ENCODE results near the gene NPPC.

The NPPC gene

GRCh38 chr2:231930593-231931281 is 4.5 kb upstream of the NPPC start:
- Mint-ChIP-seq H3K9me3 (no peaks in the 10 kb centered on the region), H3K27me3 (peaks cover 40% of the 10 kb centered on the region), H3K4me3 (no peak overlapping the region), H3K36me3 (ENCODE audit: low read depth) (no peaks in the 10 kb centered on the region), H3K4me1 (ENCODE audit: low read depth) (peaks cover 11% of the 10 kb centered on the region), H3K27ac (no peak overlapping the region)
- intact Hi-C loops (cut with micrococcal nuclease), result no loop called here

- intact Hi-C loops (cut with micrococcal nuclease), result no loop called here
- no peaks in the 10 kb centered on the region for H3K9me3 Mint-ChIP-seq
- no peak overlapping the region for H3K4me3 Mint-ChIP-seq
- H3K27me3 Mint-ChIP-seq, result peaks cover 46% of the 10 kb centered on the region
- H3K27ac Mint-ChIP-seq, result no peak overlapping the region
- H3K36me3 Mint-ChIP-seq (ENCODE audit: low read depth), result no peaks in the 10 kb centered on the region
- peaks cover 11% of the 10 kb centered on the region for H3K4me1 Mint-ChIP-seq (ENCODE audit: low read depth)
These were observed 3.9 kb upstream of the NPPC start for GRCh38 chr2:231929961-231930592.

- H3K27ac Mint-ChIP-seq, result no peak overlapping the region
- intact Hi-C loops (cut with micrococcal nuclease), result no loop called here
- H3K4me1 Mint-ChIP-seq (ENCODE audit: low read depth), result peaks cover 11% of the 10 kb centered on the region
- no peaks in the 10 kb centered on the region for H3K9me3 Mint-ChIP-seq
- H3K27me3 Mint-ChIP-seq, result peaks cover 55% of the 10 kb centered on the region
- no peaks in the 10 kb centered on the region for H3K36me3 Mint-ChIP-seq (ENCODE audit: low read depth)
- no peak overlapping the region for H3K4me3 Mint-ChIP-seq
These were observed 2.9 kb upstream of the NPPC start for GRCh38 chr2:231928901-231929725.

GRCh38 chr2:231928481-231928880 is 2.3 kb upstream of the NPPC start:
- Mint-ChIP-seq H3K36me3 (ENCODE audit: low read depth) (no peaks in the 10 kb centered on the region), H3K4me3 (no peak overlapping the region), H3K27ac (no peak overlapping the region), H3K4me1 (ENCODE audit: low read depth) (peaks cover 11% of the 10 kb centered on the region), H3K9me3 (no peaks in the 10 kb centered on the region), H3K27me3 (peaks cover 62% of the 10 kb centered on the region)
- intact Hi-C loops (cut with micrococcal nuclease), result no loop called here

GRCh38 chr2:231927566-231927890 is 1.3 kb upstream of the NPPC start:
- intact Hi-C loops (cut with micrococcal nuclease), result no loop called here
- Mint-ChIP-seq H3K4me1 (ENCODE audit: low read depth) (peaks cover 11% of the 10 kb centered on the region), H3K27ac (no peak overlapping the region), H3K9me3 (no peaks in the 10 kb centered on the region), H3K36me3 (ENCODE audit: low read depth) (no peaks in the 10 kb centered on the region), H3K27me3 (peaks cover 67% of the 10 kb centered on the region), H3K4me3 (no peak overlapping the region)

GRCh38 chr2:231926761-231927565 is 767 bp upstream of the NPPC start:
- no peaks in the 10 kb centered on the region for H3K36me3 Mint-ChIP-seq (ENCODE audit: low read depth)
- H3K4me1 Mint-ChIP-seq (ENCODE audit: low read depth), result peaks cover 11% of the 10 kb centered on the region
- intact Hi-C loops (cut with micrococcal nuclease), result no loop called here
- no peak overlapping the region for H3K27ac Mint-ChIP-seq
- peaks cover 72% of the 10 kb centered on the region for H3K27me3 Mint-ChIP-seq
- H3K9me3 Mint-ChIP-seq, result no peaks in the 10 kb centered on the region
- H3K4me3 Mint-ChIP-seq, result no peak overlapping the region

- Mint-ChIP-seq H3K4me1 (ENCODE audit: low read depth) (peaks cover 11% of the 10 kb centered on the region), H3K27ac (no peak overlapping the region), H3K36me3 (ENCODE audit: low read depth) (no peaks in the 10 kb centered on the region), H3K4me3 (peak overlapping the region; percentile 41), H3K9me3 (no peaks in the 10 kb centered on the region), H3K27me3 (peaks cover 74% of the 10 kb centered on the region)
- intact Hi-C loops (cut with micrococcal nuclease), result loop anchor here (1.0 kb wide), 1 partner anchor 402 kb away; no protein-coding TSS in a partner anchor
These were observed 655 bp downstream of the NPPC start for GRCh38 chr2:231925303-231926179.

GRCh38 chr2:231924889-231925275 is 1.3 kb downstream of the NPPC start:
- peaks cover 80% of the 10 kb centered on the region for H3K27me3 Mint-ChIP-seq
- H3K9me3 Mint-ChIP-seq, result no peaks in the 10 kb centered on the region
- H3K4me1 Mint-ChIP-seq (ENCODE audit: low read depth), result peaks cover 11% of the 10 kb centered on the region
- no peak overlapping the region for H3K27ac Mint-ChIP-seq
- H3K4me3 Mint-ChIP-seq, result no peak overlapping the region
- H3K36me3 Mint-ChIP-seq (ENCODE audit: low read depth), result no peaks in the 10 kb centered on the region
- intact Hi-C loops (cut with micrococcal nuclease), result loop anchor here (1.0 to 5.0 kb wide), 3 partner anchors 217 to 517 kb away; no protein-coding TSS in a partner anchor

GRCh38 chr2:231923951-231924888 is 2.0 kb downstream of the NPPC start:
- Mint-ChIP-seq H3K27ac (no peak overlapping the region), H3K4me3 (no peak overlapping the region), H3K36me3 (ENCODE audit: low read depth) (no peaks in the 10 kb centered on the region), H3K4me1 (ENCODE audit: low read depth) (peaks cover 11% of the 10 kb centered on the region), H3K9me3 (no peaks in the 10 kb centered on the region), H3K27me3 (peaks cover 73% of the 10 kb centered on the region)
- intact Hi-C loops (cut with micrococcal nuclease), result loop anchor here (5.0 kb wide), 2 partner anchors 218 to 518 kb away; no protein-coding TSS in a partner anchor

- Mint-ChIP-seq H3K4me3 (no peak overlapping the region), H3K27ac (no peak overlapping the region), H3K4me1 (ENCODE audit: low read depth) (peaks cover 11% of the 10 kb centered on the region), H3K27me3 (peaks cover 62% of the 10 kb centered on the region), H3K36me3 (ENCODE audit: low read depth) (no peaks in the 10 kb centered on the region), H3K9me3 (no peaks in the 10 kb centered on the region)
- intact Hi-C loops (cut with micrococcal nuclease), result loop anchor here (5.0 kb wide), 2 partner anchors 219 to 519 kb away; no protein-coding TSS in a partner anchor
These were observed 3.2 kb downstream of the NPPC start for GRCh38 chr2:231923010-231923344.

- H3K36me3 Mint-ChIP-seq (ENCODE audit: low read depth), result no peaks in the 10 kb centered on the region
- H3K27ac Mint-ChIP-seq, result no peak overlapping the region
- intact Hi-C loops (cut with micrococcal nuclease), result loop anchor here (5.0 kb wide), 2 partner anchors 220 to 520 kb away; no protein-coding TSS in a partner anchor
- H3K9me3 Mint-ChIP-seq, result no peaks in the 10 kb centered on the region
- H3K4me3 Mint-ChIP-seq, result no peak overlapping the region
- peaks cover 11% of the 10 kb centered on the region for H3K4me1 Mint-ChIP-seq (ENCODE audit: low read depth)
- H3K27me3 Mint-ChIP-seq, result peaks cover 59% of the 10 kb centered on the region
These were observed 3.7 kb downstream of the NPPC start for GRCh38 chr2:231922311-231923009.

GRCh38 chr2:231920795-231921194 is 5.4 kb downstream of the NPPC start:
- H3K27ac Mint-ChIP-seq, result no peak overlapping the region
- H3K27me3 Mint-ChIP-seq, result peaks cover 47% of the 10 kb centered on the region
- no peaks in the 10 kb centered on the region for H3K36me3 Mint-ChIP-seq (ENCODE audit: low read depth)
- no peak overlapping the region for H3K4me3 Mint-ChIP-seq
- no peaks in the 10 kb centered on the region for H3K9me3 Mint-ChIP-seq
- no peaks in the 10 kb centered on the region for H3K4me1 Mint-ChIP-seq (ENCODE audit: low read depth)
- intact Hi-C loops (cut with micrococcal nuclease), result loop anchor here (5.0 kb wide), 2 partner anchors 222 to 522 kb away; no protein-coding TSS in a partner anchor

Measured in dendritic cell treated with granulocyte-macrophage colony-stimulating factor and Interleukin-4, amounts not matched to agents 40 ng/mL and 50 ng/mL, for 4 days (primary cell).